ENCODE results near the gene FCGBP. TPM values are rescaled to one million over a fixed set of nuclear protein-coding genes. Genes with fewer than 3 reads are reported as not detected.

The FCGBP gene
- total and polyA plus RNA-seq, 2 experiments from 2014 or later: 0.57 TPM; not detected in 1

GRCh38 chr19:39951686-39952085 lies 17.3 kb upstream of the FCGBP start:
- Histone ChIP-seq H3K9me3 (ENCODE audit: low read depth) (no peaks in the 10 kb centered on the region), H3K36me3 (no peaks in the 10 kb centered on the region), H3K27me3 (no peaks in the 10 kb centered on the region), H3K4me3 (no peak overlapping the region), H3K27ac (no peak overlapping the region), H3K4me1 (ENCODE audit: low read depth) (no peaks in the 10 kb centered on the region)
- TF ChIP-seq, protein P1, sequence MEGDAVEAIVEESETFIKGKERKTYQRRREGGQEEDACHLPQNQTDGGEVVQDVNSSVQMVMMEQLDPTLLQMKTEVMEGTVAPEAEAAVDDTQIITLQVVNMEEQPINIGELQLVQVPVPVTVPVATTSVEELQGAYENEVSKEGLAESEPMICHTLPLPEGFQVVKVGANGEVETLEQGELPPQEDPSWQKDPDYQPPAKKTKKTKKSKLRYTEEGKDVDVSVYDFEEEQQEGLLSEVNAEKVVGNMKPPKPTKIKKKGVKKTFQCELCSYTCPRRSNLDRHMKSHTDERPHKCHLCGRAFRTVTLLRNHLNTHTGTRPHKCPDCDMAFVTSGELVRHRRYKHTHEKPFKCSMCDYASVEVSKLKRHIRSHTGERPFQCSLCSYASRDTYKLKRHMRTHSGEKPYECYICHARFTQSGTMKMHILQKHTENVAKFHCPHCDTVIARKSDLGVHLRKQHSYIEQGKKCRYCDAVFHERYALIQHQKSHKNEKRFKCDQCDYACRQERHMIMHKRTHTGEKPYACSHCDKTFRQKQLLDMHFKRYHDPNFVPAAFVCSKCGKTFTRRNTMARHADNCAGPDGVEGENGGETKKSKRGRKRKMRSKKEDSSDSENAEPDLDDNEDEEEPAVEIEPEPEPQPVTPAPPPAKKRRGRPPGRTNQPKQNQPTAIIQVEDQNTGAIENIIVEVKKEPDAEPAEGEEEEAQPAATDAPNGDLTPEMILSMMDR (IDR thresholded peaks at IDR 0.05; ENCODE audit: low read depth, low read length): no peak
- DNase-seq (ENCODE audit: low read depth in 1 of 2, low spot score in 1 of 2): peak in 1 of 2 donors; percentile 68

DNA sequence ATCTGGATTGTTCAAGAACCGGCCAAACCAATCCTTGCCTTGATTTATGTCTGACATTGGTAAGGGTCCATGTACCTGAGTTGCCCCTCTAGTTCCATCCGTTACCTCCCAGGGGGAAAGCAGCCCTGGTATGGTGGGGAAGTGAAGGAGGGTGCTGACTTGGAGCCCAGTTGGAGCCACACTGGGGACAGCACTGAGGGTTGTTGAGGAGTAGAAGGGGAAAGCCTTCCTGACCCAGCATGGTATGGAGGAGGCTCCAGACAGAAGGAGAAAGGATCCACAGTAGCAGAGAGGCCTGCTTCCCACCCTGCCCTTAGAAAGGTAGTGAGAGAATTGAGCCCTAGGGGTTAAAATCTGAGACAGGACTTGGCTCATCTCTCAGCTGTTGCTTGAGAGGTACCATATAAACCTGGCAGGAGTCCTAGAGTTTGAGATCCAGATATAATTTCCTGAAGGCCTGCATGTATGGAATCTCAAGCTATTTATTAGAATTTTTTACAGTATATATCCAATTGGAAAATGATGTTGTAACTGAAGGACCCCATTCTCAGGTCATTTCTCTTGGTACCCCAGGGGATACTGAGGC lies 16.7 kb upstream of the FCGBP start:
- DNase-seq (ENCODE audit: low read depth in 1 of 2, low spot score in 1 of 2): no peak
- Histone ChIP-seq H3K4me3 (no peak overlapping the region), H3K4me1 (ENCODE audit: low read depth) (no peaks in the 10 kb centered on the region), H3K27me3 (no peaks in the 10 kb centered on the region), H3K9me3 (ENCODE audit: low read depth) (no peaks in the 10 kb centered on the region), H3K27ac (no peak overlapping the region), H3K36me3 (no peaks in the 10 kb centered on the region)
- TF ChIP-seq, protein P1 (IDR thresholded peaks at IDR 0.05; ENCODE audit: low read depth, low read length): no peak

DNA sequence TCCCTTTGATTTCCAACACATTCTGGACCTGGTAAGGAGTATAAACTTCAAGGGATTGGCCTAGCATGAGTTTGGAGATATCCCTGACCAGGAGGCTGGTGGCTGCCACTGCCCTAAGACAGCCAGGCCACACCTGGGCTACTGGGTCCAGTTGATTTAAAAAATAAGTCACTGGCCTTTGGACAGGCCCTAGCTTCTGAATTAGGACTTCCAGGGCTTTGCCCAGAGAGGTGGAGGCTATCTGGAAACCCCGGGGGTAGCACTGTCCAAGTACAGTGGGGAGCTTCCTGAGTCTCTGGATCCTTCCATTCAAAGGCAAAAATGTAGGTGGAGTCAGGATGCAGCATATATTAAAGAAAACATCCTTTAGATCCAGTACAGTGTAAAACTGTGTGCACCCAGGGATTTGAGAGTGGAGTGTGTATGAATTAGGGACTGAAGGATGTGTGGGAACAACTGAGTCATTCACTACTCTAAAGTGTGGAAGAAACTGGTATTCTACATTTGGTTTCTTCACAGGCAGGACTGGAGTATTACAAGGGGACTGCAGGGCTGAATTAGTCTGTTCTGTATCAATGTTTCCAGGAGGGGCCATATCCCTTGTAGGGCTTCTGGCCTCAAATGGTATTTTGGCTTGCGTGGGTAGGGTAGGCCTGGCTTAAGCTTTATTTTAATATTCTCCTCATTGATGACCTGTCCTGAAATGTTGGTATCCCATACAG lies 14.8 kb upstream of the FCGBP start:
- H3K4me3 ChIP-seq: no peak overlapping the region
- TF ChIP-seq, protein P1 (IDR thresholded peaks at IDR 0.05; ENCODE audit: low read depth, low read length): no peak
- no peak for DNase-seq (ENCODE audit: low read depth in 1 of 2, low spot score in 1 of 2)
- H3K9me3 ChIP-seq (ENCODE audit: low read depth): no peaks in the 10 kb centered on the region
- H3K36me3 ChIP-seq: no peaks in the 10 kb centered on the region
- H3K27ac ChIP-seq: no peak overlapping the region
- no peaks in the 10 kb centered on the region for H3K4me1 ChIP-seq (ENCODE audit: low read depth)
- no peaks in the 10 kb centered on the region for H3K27me3 ChIP-seq

DNA sequence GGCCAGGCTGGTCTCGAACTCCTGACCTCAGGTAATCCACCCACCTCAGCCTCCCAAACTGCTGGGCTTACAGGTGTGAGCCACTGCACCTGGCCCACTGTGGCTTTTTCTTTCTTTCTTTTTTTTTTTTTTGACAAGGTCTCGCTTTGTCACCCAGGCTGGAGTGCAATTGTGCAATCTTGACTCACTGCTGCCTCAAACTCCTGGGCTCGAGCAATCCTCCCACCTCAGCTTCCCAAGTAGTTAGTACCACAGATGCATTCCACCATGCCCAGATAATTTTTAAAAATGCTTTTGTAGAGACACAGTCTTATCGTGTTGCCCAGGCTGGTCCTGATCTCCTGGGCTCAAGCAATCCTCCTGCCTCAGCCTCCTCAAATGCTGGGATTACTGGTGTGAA lies 12.1 kb upstream of the FCGBP start:
- no peak overlapping the region for H3K4me3 ChIP-seq
- no peaks in the 10 kb centered on the region for H3K27me3 ChIP-seq
- no peaks in the 10 kb centered on the region for H3K4me1 ChIP-seq (ENCODE audit: low read depth)
- DNase-seq (ENCODE audit: low read depth in 1 of 2, low spot score in 1 of 2): peak in 1 of 2 donors; percentile 48
- no peaks in the 10 kb centered on the region for H3K9me3 ChIP-seq (ENCODE audit: low read depth)
- no peaks in the 10 kb centered on the region for H3K36me3 ChIP-seq
- no peak overlapping the region for H3K27ac ChIP-seq
- TF ChIP-seq, protein P1 (IDR thresholded peaks at IDR 0.05; ENCODE audit: low read depth, low read length): no peak

DNA sequence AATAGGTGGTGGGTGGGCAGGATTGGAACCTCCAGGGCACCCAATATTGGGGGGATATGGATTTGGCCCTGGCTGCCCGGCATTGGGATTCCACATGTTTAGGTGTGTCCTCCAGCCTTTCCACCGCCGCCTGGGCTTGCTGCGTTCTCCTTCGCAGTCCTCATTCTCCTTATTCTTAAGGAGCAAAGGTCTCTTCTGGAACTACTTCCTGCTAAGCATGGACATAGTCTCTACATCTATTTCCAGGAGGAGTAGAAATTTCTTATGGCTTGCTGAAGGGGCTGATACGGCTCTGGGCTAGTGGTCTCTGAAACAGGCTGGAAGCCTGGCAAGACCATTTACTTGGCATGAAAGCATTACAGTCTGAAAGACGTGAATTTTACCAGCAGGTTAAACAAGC lies 9.2 kb upstream of the FCGBP start:
- TF ChIP-seq, protein P1 (IDR thresholded peaks at IDR 0.05; ENCODE audit: low read depth, low read length): no peak
- no peak for DNase-seq (ENCODE audit: low read depth in 1 of 2, low spot score in 1 of 2)
- Histone ChIP-seq H3K36me3 (no peaks in the 10 kb centered on the region), H3K27me3 (no peaks in the 10 kb centered on the region), H3K27ac (no peak overlapping the region), H3K4me3 (no peak overlapping the region), H3K9me3 (ENCODE audit: low read depth) (no peaks in the 10 kb centered on the region), H3K4me1 (ENCODE audit: low read depth) (no peaks in the 10 kb centered on the region)
